ENCODE data around the gene TMEM233. TPM values are rescaled to one million over a fixed set of nuclear protein-coding genes. Genes with fewer than 3 reads are reported as not detected.

Gene TMEM233
- under 0.01 and 1.6 TPM in 2 replicates for total RNA-seq

GRCh38 chr12:119593578-119594398, at the start of gene TMEM233:
TMEM233 (plus strand) TSS chr12:119593774; CDS start chr12:119593849, 75 bp downstream.

GRCh38 chr12:119667577-119668323, 74.2 kb downstream of the TMEM233 start, which contains the start of gene PRKAB1:
PRKAB1 (plus strand) TSS chr12:119668133; CDS start chr12:119668245, 112 bp downstream.

Small RNAs within 50 kb of the gene (small RNA-seq; reads per million reads assigned to genes)
- not detected for gene RN7SKP197

Other genes with a start within 250 kb of the TMEM233 start
- 21.2 and 22.8 TPM in 2 replicates for gene PRKAB1, start 74.4 kb downstream of the TMEM233 start, total RNA-seq

Measured in vein endothelial cell (primary cell).